HG02759 (cell line): ENCODE measurements around the gene HES1.

Source experiments
- ATAC-seq: cut with Tn5 transposase; IDR thresholded peaks from one replicate; pipeline ENCODE4 v1.9.1; 2021; ENCODE audit warnings: mild to moderate bottlenecking, moderate library complexity; ENCODE audit not compliant: unreplicated experiment

Gene HES1

DNA sequence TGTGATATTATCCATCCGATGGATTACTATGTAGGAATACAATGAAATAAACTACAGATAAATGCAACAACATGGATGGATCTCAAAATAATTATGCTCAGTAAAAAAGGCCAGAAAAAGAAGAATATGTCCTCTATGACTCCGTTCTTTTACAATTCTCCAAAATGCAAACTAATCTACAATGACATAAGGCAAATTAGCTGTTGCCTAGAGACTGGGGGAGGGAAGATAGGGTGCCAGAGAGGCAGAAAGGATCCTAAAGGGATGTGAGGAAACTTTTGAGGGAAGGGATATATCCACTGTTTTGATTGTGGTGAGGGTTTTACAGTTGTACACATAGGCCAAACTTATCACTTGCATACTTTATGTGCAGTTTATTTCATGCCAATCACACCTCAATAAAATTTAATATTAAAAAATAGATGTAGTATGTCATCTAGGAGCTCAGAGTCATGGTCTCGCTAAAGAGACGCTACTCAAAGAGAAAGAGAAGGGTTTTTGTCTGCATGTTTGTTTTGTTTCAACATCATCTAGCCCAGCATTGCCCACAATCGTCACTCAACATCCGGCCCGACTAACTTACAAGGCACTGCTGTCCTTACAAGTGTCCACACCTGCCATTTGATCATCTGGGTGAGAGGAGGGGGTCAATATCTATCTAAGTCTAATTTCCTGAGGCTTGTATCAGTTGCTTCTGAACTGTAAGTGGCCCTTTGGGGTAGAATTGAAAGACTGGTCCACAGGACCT, 29.5 kb downstream of the HES1 start:
- ATAC-seq = no peak

DNA sequence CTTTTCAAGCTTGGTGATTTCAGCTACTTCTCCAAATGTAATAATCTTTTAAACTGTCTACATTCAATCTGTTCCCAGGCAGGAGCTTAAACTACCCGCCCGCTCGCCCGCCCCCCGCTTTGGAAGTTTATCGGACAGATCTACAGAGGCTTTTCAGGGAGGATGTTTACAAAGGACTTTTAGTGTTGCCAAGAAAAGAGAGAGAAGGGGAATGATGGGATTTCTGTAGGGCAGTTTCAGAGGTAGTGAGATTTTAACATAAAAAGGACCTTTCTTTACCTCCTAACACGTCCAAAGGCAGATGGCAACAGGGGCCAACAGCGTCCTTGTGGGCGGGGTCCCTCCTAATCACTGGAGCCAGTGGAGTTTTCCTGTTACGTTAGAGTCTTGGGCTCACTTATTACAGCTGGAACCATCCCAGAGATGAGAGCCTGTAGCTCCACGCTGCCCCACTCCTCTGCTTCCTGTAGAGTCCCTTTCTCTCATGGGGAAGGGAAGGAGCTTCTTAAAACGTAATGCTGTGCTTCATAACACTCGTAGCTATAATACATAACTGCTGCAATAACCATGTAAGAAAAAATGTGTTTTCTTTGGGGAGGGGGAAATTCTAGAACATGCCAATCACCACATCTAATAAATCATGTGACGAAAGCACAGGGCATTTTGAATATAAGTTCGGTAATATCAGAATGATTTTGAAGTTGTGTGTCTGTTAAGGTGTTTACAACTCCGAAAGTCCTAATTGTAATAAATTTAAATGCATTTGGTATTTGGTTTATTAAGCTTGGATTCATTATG, 30.9 kb downstream of the HES1 start:
- no peak for ATAC-seq

DNA sequence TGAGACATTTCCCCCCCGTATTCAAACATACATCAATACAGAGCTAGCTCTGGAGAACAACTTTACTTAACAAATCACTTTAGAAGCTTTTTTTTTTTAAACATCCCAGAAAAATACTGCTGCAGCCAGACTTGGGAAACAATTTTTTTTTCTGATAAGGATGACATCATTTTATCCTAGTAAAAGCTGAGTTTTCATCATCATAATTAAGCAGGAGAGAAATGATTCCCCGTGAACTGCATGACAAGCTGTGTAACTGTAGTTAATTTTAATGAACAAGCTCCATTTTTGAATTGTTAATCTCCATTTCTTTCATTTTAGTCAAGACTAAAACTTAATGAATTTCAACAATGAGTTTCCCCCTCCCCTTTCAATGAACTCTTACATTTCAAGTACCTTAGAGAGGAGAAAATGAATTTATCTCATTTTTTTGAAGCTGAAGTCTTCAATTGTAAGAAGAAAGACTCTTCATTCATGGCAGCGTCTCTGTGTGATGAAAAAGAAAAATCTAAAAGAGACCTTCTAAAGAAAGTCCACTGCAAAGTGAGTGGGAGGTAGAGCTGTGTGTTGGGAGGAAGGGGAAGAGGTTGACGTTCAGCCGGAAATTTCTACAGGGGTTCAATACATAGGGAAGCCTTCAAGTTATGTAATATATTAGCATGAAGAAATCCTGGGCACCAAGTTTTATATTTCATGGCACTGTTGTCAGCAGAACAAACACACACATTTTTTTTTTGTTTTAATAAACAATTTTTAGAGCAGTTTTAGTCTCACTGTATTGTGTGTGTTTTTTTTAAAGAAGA, 31.7 kb downstream of the HES1 start:
- ATAC-seq = no peak

DNA sequence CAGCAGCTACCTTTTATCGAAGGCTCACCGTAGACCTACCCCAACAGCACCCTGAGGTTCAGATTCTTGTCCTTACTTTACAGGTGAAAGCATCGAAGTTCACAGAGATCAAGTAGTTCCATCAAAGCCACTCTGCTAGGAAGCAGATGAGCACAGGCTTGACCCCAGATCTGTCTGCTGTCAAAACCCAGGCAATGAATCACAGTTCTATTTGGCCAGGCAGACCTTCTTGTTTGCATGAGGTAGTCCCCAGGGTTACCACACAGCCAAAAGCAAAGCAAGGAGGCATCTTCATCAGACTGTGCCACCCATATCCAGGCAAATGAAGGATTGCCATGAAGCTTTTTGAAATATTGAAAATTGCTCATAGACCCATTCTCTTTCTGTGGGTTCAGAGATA, 33.0 kb downstream of the HES1 start:
- ATAC-seq = no peak

DNA sequence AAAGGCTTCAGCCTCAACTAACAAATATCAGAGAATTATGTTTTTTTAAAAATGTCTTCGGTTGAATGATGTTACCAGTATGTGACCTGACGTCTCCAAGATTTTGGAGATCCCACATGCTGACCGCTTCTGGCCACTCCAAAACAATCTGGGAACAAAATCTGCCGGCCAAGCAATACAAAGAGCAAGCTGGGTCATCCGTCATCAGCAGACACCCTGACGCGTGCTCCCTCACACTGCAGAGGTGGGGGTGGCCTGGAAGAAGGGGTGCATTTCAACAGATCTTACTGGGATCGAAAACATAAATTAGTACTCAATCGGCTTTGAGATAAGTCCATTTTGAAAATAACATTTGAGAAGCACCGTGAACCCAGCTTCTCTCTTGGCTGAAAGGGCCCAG, 33.6 kb downstream of the HES1 start:
- ATAC-seq = no peak

DNA sequence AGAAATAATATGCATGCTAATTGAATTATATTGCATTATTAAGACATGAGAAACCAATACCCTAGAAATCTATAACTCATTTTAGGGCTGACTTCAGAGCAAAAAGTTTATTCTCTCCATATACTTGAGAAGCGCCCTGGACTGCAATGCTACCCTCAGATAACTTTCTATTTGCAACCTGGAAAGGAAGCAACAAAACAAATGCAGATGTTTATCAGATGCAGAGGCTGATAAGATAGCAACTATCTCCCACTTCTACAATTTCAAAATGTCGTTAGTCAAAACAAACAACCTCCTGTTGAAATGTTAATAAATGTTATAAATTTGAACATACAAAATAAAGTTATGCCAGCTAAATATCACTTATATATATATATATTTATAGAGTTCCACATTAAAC, 34.8 kb downstream of the HES1 start:
- ATAC-seq = no peak

- ATAC-seq = no peak
Measured at GRCh38 chr3:194174406-194174805, 38.5 kb downstream of the HES1 start.

DNA sequence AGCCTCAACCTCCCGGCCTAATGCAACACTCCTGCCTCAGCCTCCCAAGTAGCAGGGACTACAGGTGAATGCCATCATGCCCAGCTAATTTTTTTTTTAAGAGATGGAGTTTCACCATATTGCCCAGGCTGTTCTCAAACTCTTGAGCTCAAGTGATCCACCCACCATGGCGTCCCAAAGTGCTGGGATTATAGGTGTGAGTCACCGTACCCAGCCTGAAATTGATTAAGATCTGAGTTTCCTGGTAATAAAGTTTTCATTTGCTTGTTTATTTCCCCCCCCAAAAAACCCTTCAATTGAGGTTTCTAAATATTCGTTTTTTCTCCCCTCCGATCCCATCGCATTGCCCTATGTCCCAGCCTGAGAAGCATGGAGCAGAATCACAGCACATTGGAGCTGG, 39.0 kb downstream of the HES1 start:
- ATAC-seq = no peak

GRCh38 chr3:194176274-194176991, 40.5 kb downstream of the HES1 start:
- no peak for ATAC-seq

DNA sequence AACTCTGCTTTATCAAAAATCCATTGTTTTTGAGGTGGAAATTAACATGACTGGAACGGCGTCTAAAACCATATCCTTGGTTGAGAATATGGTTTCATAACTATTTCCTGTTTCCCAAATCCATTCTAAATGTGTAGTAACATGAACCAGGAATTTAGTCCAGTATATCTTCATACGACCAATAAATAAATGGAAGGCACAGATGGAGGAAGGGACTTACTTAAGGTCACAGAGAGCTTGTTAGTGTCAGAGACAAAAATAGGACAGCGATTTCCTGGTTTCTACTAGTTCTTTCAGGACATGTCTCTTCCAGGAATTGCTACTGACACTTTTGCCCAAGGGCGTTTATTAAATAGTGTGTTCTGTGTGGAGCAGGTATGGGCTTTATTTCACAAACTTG, 41.2 kb downstream of the HES1 start:
- no peak for ATAC-seq

DNA sequence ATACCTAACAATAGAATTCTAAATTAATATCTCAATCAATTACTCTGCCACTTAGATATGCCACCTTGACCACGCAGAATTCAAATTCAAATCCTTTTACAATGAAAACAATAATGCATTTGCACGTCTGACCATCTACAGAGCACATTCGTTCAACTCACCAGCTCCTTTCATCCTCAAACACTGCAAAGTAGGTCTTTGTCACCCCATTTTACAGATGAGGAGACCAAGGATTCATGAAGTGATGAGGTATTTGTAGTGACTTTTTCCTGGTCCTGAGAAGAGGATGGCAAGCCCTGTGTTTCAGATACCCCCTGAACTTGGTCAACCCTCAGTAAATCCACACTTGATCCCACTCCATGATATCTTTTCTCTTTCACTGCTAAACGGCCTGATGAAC, 42.2 kb downstream of the HES1 start:
- no peak for ATAC-seq

GRCh38 chr3:194178669-194179068, 42.7 kb downstream of the HES1 start:
- no peak for ATAC-seq

GRCh38 chr3:194180570-194180969, 44.6 kb downstream of the HES1 start:
- ATAC-seq = no peak

- no peak for ATAC-seq
Measured at GRCh38 chr3:194181612-194182529, 45.9 kb downstream of the HES1 start.

- no peak for ATAC-seq
Measured at GRCh38 chr3:194183271-194183670, 47.3 kb downstream of the HES1 start.

- ATAC-seq = no peak
Measured at GRCh38 chr3:194184265-194184751, 48.4 kb downstream of the HES1 start.

DNA sequence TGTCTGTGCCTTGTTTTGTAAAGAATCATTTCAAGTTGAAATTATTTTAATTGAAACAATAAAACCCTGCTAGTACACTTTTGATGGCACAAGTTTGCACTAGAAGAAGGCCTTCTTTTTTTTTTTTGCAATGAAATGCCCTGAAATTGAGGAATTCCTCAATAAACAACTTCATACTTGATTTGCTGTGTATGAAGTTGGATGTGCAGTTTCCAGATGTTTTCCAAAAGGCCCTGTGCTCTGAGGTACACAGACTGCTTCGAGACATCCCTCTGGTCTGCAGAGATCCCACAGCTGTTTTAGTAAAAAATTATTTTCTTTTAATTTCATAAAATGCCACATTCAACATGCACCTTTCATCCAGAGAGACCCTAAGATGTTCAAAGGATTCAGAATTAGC, 48.9 kb downstream of the HES1 start:
- no peak for ATAC-seq

GRCh38 chr3:194185221-194185620, 49.3 kb downstream of the HES1 start:
- no peak for ATAC-seq

GRCh38 chr3:194187233-194187944, 51.4 kb downstream of the HES1 start:
- no peak for ATAC-seq
